Transverse colon (tissue), 4 donors: ENCODE results near the gene FRMD6. TPM values are rescaled to one million over a fixed set of nuclear protein-coding genes. Genes with fewer than 3 reads are reported as not detected.

ENCODE experiments used
- DNase-seq: peaks from one replicate; pipeline ENCODE4 v3.0.0-alpha.2; 2019
- H3K27ac ChIP-seq, 4 donors: fragments of 200-600 bp; sonication (generic); 2 replicates each; pipeline ENCODE4 v1.5.1; 2016 to 2018; ENCODE audit warnings: inconsistent platforms in 4 of 4
- H3K27me3 ChIP-seq: fragments of 200-600 bp; sonication (generic); 2 replicates; pipeline ENCODE4 v1.5.1; 2017; ENCODE audit warnings: inconsistent platforms
- H3K36me3 ChIP-seq, 4 donors: fragments of 200-600 bp; sonication (generic); 2 replicates each; pipeline ENCODE4 v1.5.1; 2017 to 2019; ENCODE audit warnings: inconsistent platforms in 4 of 4
- H3K4me1 ChIP-seq, 4 donors: fragments of 200-600 bp; sonication (generic); 2 replicates each; pipeline ENCODE4 v1.5.1; 2017 to 2020; ENCODE audit warnings: inconsistent platforms in 4 of 4
- H3K4me3 ChIP-seq, 4 donors: fragments of 200-600 bp; sonication (generic); 1 replicate in 1 of 4; 2 replicates in 3 of 4; pipeline versions ENCODE4 v1.5.1 to v1.6.1; 2017 to 2019; ENCODE audit warnings: inconsistent platforms in 4 of 4
- H3K9me3 ChIP-seq, 2 donors: fragments of 200-600 bp; sonication (generic); 2 replicates each; pipeline ENCODE4 v1.5.1; 2017 to 2019; ENCODE audit warnings: inconsistent platforms in 2 of 2
- CTCF ChIP-seq, 5 experiments: fragments of 200-600 bp in 3 of 5; fragments of 450-650 bp in 2 of 5; sonication (generic) in 3 of 5; IDR thresholded peaks; 1 replicate in 2 of 5; 2 replicates in 3 of 5; pipeline ENCODE4 v1.5.1; 2016 to 2017; ENCODE audit warnings: antibody characterized with exemption in 5 of 5, inconsistent platforms in 3 of 5, mild to moderate bottlenecking in 2 of 5, moderate library complexity in 1 of 5
- EP300 ChIP-seq: sonication (generic); formaldehyde crosslinking; IDR thresholded peaks from one replicate; pipeline ENCODE4 v1.6.1; 2017; ENCODE audit warnings: antibody characterized with exemption, low read depth
- POLR2A ChIP-seq: fragments of 450-650 bp; IDR thresholded peaks from one replicate; pipeline ENCODE4 v1.6.1; 2016; ENCODE audit warnings: antibody characterized with exemption, mild to moderate bottlenecking, moderate library complexity
- POLR2AphosphoS5 ChIP-seq, 3 donors: sonication (generic); formaldehyde crosslinking; IDR thresholded peaks; one replicate each; pipeline ENCODE4 v1.6.1; 2016; ENCODE audit warnings: antibody characterized with exemption in 3 of 3
- WGBS, 2 donors: methylation state at CpG; one replicate each; pipeline ENCODE4 v1.1.5; 2018; ENCODE audit warnings: low coverage in 1 of 2; 5-methylcytosine and 5-hydroxymethylcytosine counted together
- in situ Hi-C, 4 donors: fragments of 200-750 bp; cut with MboI; loops; one replicate each; pipeline versions ENCODE4 v1.15.0 to v1.15.1; 2017; ENCODE audit warnings: low sequenced_read_pairs in 3 of 4, low pct_ligation_motif_present in 1 of 4, low pct_unique_long_range_greater_than_20kb in 1 of 4
- intact Hi-C: fragments of 100-400 bp; cut with DNase I; formaldehyde crosslinking; loops from one replicate; pipeline ENCODE4 v1.15.1; 2023; ENCODE audit warnings: low total_unique reads
- total RNA-seq, 4 donors: library from RNA; depleted of rRNA; stranded (reverse); fragments of >200 nt; gene quantifications; one replicate each; pipeline ENCODE4 v1.1.0, GENCODE V29; 2016

FRMD6 gene
- total RNA-seq, 4 donors from 2014 or later: 8.4 to 21.7 (median 11.7) TPM

DNA sequence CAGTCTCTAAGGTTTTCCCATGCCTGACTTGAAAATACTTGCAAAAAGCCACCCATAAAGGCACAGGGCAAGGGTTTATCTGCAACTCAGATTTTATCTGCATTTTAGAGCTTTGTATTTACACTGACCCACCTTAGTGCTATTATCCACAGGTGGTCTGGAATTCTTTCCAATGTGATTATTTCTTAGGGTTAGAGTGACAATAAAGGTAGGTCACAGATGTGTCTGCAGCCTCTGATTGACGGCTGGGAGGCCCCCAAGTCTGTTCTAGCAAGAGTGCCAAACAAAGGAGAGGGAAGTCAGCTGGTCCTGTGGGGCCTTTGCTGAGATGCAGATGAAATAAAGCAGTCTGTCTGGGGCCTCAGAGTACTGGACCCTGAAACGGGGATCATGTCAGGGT is 64.0 kb downstream of the FRMD6 start:
- DNase-seq: no peak
- no peaks in the 10 kb centered on the region for H3K4me1 ChIP-seq
- H3K27me3 ChIP-seq: no peaks in the 10 kb centered on the region
- TF ChIP-seq POLR2A (no peak), POLR2AphosphoS5 (IDR thresholded peaks at IDR 0.05) (no peak), CTCF (IDR thresholded peaks at IDR 0.05) (no peak), EP300 (no peak)
- H3K9me3 ChIP-seq: no peaks in the 10 kb centered on the region
- in situ Hi-C loops: no loop called here
- H3K36me3 ChIP-seq: no peaks in the 10 kb centered on the region
- H3K27ac ChIP-seq: no peak overlapping the region
- 50% methylated on average over 2 of the region's 2 CpGs for WGBS, 2 donors
- intact Hi-C loops: no loop called here
- no peak overlapping the region for H3K4me3 ChIP-seq

DNA sequence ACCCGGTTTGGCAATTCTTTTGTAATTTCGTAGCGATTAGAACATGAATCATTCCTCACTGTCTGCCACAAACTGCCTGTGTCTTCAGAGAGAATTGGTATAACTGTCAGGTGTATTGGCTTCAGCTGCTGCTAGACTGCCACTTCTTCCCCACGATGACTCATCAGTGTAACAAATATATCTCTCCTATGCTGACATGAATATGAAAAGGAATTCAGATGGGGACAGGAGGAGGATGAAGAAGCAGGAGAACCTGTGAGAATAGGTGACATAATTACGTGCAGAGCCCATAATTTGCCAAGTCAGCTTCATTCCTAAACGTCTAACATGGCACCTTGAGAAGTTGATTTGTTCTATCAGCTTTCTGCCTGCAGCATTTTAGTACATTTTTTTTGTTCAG is 64.9 kb downstream of the FRMD6 start:
- 73 to 86% methylated on average over 4 to 6 of the region's 6 CpGs for WGBS, 2 donors
- Histone ChIP-seq H3K4me3 (no peak overlapping the region), H3K9me3 (no peaks in the 10 kb centered on the region), H3K27ac (no peak overlapping the region), H3K4me1 (no peaks in the 10 kb centered on the region), H3K27me3 (no peaks in the 10 kb centered on the region), H3K36me3 (no peaks in the 10 kb centered on the region)
- TF ChIP-seq POLR2AphosphoS5 (IDR thresholded peaks at IDR 0.05) (no peak), EP300 (no peak), POLR2A (no peak), CTCF (IDR thresholded peaks at IDR 0.05) (no peak)
- DNase-seq: no peak
- intact Hi-C loops (no loop called here), in situ Hi-C loops (no loop called here)

DNA sequence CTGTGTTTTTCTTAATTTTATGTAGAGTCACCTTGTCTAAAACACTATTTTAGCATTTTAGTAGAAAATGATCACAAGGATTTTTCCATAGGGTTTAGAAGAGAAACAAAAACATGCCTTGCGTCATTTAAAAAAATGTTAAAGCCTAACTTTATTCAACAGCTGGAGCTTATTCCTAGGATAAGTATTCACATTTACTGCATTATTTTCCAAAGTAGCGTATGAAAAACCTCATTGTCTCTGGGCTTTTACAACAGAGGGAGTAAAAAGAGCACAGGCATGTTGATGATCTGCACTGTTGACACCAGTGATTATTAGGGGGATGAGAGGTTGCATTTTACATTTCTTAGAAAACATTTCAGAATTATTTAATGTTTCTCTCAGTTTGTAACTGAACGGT is 66.1 kb downstream of the FRMD6 start:
- intact Hi-C loops: no loop called here
- in situ Hi-C loops: no loop called here
- Histone ChIP-seq H3K27ac (no peak overlapping the region), H3K36me3 (peaks cover 0 to 6% (median 0%) of the 10 kb centered on the region in 4 donors), H3K4me1 (no peaks in the 10 kb centered on the region), H3K4me3 (no peak overlapping the region), H3K9me3 (no peaks in the 10 kb centered on the region), H3K27me3 (no peaks in the 10 kb centered on the region)
- 77 to 85% methylated on average over 3 of the region's 3 CpGs for WGBS, 2 donors
- TF ChIP-seq EP300: no peak
- no peak for TF ChIP-seq POLR2A
- TF ChIP-seq CTCF (IDR thresholded peaks at IDR 0.05): no peak
- TF ChIP-seq POLR2AphosphoS5 (IDR thresholded peaks at IDR 0.05): no peak
- DNase-seq: no peak

- intact Hi-C loops: no loop called here
- no peak overlapping the region for H3K4me3 ChIP-seq
- in situ Hi-C loops: no loop called here
Observed at GRCh38 chr14:51719955-51720354, 68.2 kb downstream of the FRMD6 start.

More at GRCh38 chr14:51719955-51720354, 68.2 kb downstream of the FRMD6 start:
- Histone ChIP-seq H3K27ac (no peak overlapping the region), H3K9me3 (no peaks in the 10 kb centered on the region), H3K36me3 (peaks cover 0 to 6% (median 2%) of the 10 kb centered on the region in 4 donors), H3K4me1 (no peaks in the 10 kb centered on the region), H3K27me3 (no peaks in the 10 kb centered on the region)
- no peak for DNase-seq
- 92 to 100% methylated on average over 3 to 17 of the region's 17 CpGs for WGBS, 2 donors
- TF ChIP-seq POLR2AphosphoS5 (IDR thresholded peaks at IDR 0.05): no peak
- no peak for TF ChIP-seq EP300
- TF ChIP-seq CTCF (IDR thresholded peaks at IDR 0.05): no peak
- no peak for TF ChIP-seq POLR2A
